Subcutaneous abdominal adipose tissue (tissue), 5 donors: ENCODE results near the gene PAXX.

ENCODE experiments used
- H3K27ac ChIP-seq: one replicate; pipeline ENCODE4 v1.7.0; 2013; ENCODE audit warnings: low read depth, mild to moderate bottlenecking, inconsistent platforms, low read length, moderate library complexity
- H3K27me3 ChIP-seq, 5 donors: one replicate each; pipeline ENCODE4 v1.7.0; 2013; ENCODE audit warnings: low read length in 5 of 5, inconsistent platforms in 1 of 5; ENCODE audit not compliant: control insufficient read depth in 5 of 5, insufficient read depth in 4 of 5
- H3K36me3 ChIP-seq, 5 donors: one replicate each; pipeline ENCODE4 v1.7.0; 2013; ENCODE audit warnings: low read length in 5 of 5; ENCODE audit not compliant: control insufficient read depth in 5 of 5, insufficient read depth in 5 of 5
- H3K4me1 ChIP-seq, 5 donors: one replicate each; pipeline ENCODE4 v1.7.0; 2013; ENCODE audit warnings: low read length in 5 of 5, mild to moderate bottlenecking in 3 of 5, moderate library complexity in 1 of 5; ENCODE audit not compliant: control insufficient read depth in 5 of 5, insufficient read depth in 5 of 5
- H3K4me3 ChIP-seq, 5 donors: one replicate each; pipeline ENCODE4 v1.7.0; 2013; ENCODE audit warnings: low read length in 5 of 5, low read depth in 1 of 5
- H3K9ac ChIP-seq, 5 donors: one replicate each; pipeline ENCODE4 v1.7.0; 2013; ENCODE audit warnings: low read length in 5 of 5, mild to moderate bottlenecking in 4 of 5, moderate library complexity in 3 of 5
- H3K9me3 ChIP-seq, 5 donors: one replicate each; pipeline ENCODE4 v1.7.0; 2013; ENCODE audit warnings: low read length in 5 of 5; ENCODE audit not compliant: control insufficient read depth in 5 of 5
- donor health status: healthy.
- donor health status: healthy.
- donor health status: healthy.
- donor health status: healthy.
- donor health status: healthy.

Gene PAXX

GRCh38 chr9:136960212-136960937 lies 31.8 kb upstream of the PAXX start:
- Histone ChIP-seq H3K4me1 (peaks cover 2 to 20% (median 12%) of the 10 kb centered on the region in 5 donors), H3K9ac (no peak overlapping the region), H3K36me3 (no peaks in the 10 kb centered on the region), H3K4me3 (no peak overlapping the region), H3K27ac (no peak overlapping the region), H3K27me3 (no peaks in the 10 kb centered on the region), H3K9me3 (peaks cover 0 to 4% (median 0%) of the 10 kb centered on the region in 5 donors)

DNA sequence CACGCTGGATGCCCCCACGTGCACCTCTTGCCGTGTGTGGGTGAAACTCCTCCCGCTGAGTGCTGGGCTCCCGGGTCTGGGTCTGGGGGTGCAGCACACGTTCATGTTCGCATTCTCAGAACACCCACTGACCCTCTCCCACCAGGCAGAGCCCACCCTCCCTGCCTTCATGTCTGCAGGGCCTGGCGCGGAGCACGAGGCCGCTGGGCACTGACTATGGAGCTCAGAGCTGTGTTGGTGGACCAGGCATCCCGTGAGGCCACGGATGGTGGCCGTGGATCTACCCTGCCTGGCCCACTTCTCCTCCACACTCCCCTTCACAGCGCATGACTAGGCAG lies 31.3 kb upstream of the PAXX start:
- H3K4me1 ChIP-seq = peaks cover 2 to 22% (median 12%) of the 10 kb centered on the region in 5 donors
- H3K9me3 ChIP-seq = peaks cover 0 to 4% (median 0%) of the 10 kb centered on the region in 5 donors
- H3K27ac ChIP-seq = no peak overlapping the region
- peaks cover 0 to 3% (median 0%) of the 10 kb centered on the region in 5 donors for H3K27me3 ChIP-seq
- no peak overlapping the region for H3K9ac ChIP-seq
- no peak overlapping the region for H3K4me3 ChIP-seq
- no peaks in the 10 kb centered on the region for H3K36me3 ChIP-seq

GRCh38 chr9:136961279-136962065 lies 30.8 kb upstream of the PAXX start:
- Histone ChIP-seq H3K27ac (no peak overlapping the region), H3K4me1 (peaks cover 2 to 28% (median 15%) of the 10 kb centered on the region in 5 donors), H3K9ac (no peak overlapping the region), H3K4me3 (no peak overlapping the region), H3K27me3 (peaks cover 0 to 7% (median 3%) of the 10 kb centered on the region in 5 donors), H3K36me3 (no peaks in the 10 kb centered on the region), H3K9me3 (peaks cover 0 to 1% (median 0%) of the 10 kb centered on the region in 5 donors)

- peaks cover 0 to 7% (median 3%) of the 10 kb centered on the region in 5 donors for H3K27me3 ChIP-seq
- peaks cover 2 to 28% (median 15%) of the 10 kb centered on the region in 5 donors for H3K4me1 ChIP-seq
- no peak overlapping the region for H3K9ac ChIP-seq
Measured at GRCh38 chr9:136962163-136962562, 30.1 kb upstream of the PAXX start.

GRCh38 chr9:136962701-136963248 lies 29.4 kb upstream of the PAXX start:
- Histone ChIP-seq H3K36me3 (no peaks in the 10 kb centered on the region), H3K9me3 (no peaks in the 10 kb centered on the region), H3K27ac (no peak overlapping the region), H3K27me3 (peaks cover 0 to 7% (median 3%) of the 10 kb centered on the region in 5 donors), H3K4me3 (no peak overlapping the region), H3K9ac (no peak overlapping the region), H3K4me1 (peaks cover 2 to 28% (median 15%) of the 10 kb centered on the region in 5 donors)

More at GRCh38 chr9:136962163-136962562, 30.1 kb upstream of the PAXX start:
- Histone ChIP-seq H3K36me3 (no peaks in the 10 kb centered on the region), H3K4me3 (no peak overlapping the region), H3K27ac (no peak overlapping the region), H3K9me3 (no peaks in the 10 kb centered on the region)

GRCh38 chr9:136963341-136963740 lies 28.9 kb upstream of the PAXX start:
- H3K4me3 ChIP-seq = no peak overlapping the region
- H3K9ac ChIP-seq = no peak overlapping the region
- peaks cover 0 to 7% (median 3%) of the 10 kb centered on the region in 5 donors for H3K27me3 ChIP-seq
- no peak overlapping the region for H3K27ac ChIP-seq
- no peaks in the 10 kb centered on the region for H3K9me3 ChIP-seq
- peaks cover 2 to 28% (median 15%) of the 10 kb centered on the region in 5 donors for H3K4me1 ChIP-seq
- no peaks in the 10 kb centered on the region for H3K36me3 ChIP-seq

- no peak overlapping the region for H3K27ac ChIP-seq
- H3K36me3 ChIP-seq = no peaks in the 10 kb centered on the region
- no peak overlapping the region for H3K9ac ChIP-seq
- no peaks in the 10 kb centered on the region for H3K9me3 ChIP-seq
- no peak overlapping the region for H3K4me3 ChIP-seq
- peaks cover 2 to 28% (median 15%) of the 10 kb centered on the region in 5 donors for H3K4me1 ChIP-seq
- peaks cover 0 to 7% (median 3%) of the 10 kb centered on the region in 5 donors for H3K27me3 ChIP-seq
Measured at GRCh38 chr9:136963751-136964150, 28.5 kb upstream of the PAXX start.

DNA sequence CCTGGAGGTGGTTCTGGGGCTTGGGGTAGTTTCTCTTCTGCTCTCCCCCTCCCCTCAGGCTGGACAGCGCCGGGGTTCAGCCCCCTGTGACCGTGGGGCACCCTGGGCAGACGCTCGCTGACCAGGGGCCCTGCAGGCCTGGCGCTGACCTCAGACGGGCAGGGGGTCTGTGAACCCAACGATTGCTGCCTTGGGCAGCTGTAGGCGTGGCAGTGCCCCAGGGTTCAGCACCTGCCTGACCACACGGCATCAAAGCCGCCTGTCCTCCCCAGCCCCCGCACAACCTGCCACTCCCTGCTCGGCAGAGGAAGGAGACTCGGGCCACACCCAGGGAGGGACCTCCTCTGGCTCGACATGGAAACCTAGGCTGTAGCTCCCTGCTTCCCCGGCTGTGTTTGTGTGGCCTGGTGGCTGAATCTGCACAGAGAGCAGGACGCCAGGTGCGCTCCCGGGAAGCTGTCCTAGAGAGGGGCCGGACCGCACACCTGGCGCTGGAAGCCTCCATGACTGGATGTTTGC lies 28.0 kb upstream of the PAXX start:
- H3K9me3 ChIP-seq = no peaks in the 10 kb centered on the region
- no peak overlapping the region for H3K4me3 ChIP-seq
- H3K27me3 ChIP-seq = peaks cover 0 to 7% (median 3%) of the 10 kb centered on the region in 5 donors
- H3K9ac ChIP-seq = no peak overlapping the region
- H3K4me1 ChIP-seq = peaks cover 2 to 28% (median 15%) of the 10 kb centered on the region in 5 donors
- H3K36me3 ChIP-seq = no peaks in the 10 kb centered on the region
- H3K27ac ChIP-seq = no peak overlapping the region

DNA sequence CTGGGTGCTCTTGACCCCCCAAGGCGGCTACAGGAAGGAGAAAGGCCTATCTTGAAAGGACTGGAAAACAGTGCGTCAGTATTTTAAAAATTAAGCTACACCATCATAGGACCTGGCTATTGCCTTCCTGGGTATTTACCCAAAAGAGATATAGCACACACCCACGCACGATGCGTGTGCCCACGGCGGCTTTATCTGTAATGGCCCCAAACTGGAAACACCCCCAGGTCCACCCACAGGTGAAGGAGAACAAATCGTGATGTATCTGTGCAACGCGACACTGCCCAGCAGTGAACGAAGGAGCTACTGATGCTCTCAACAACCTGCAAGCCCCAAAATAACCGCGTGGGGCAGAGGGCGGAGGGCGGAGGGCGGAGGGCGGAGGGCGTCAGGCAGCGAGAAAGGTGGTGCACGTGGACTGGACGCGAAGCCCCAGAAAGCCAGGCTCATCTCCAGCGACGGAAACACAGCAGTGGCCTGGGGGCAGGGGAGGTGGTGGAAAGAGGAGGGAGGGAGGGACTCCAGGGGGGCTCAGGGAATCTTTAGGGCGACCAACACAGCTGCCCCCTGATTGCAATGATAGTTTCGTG lies 27.3 kb upstream of the PAXX start:
- Histone ChIP-seq H3K4me3 (no peak overlapping the region), H3K27me3 (peaks cover 0 to 8% (median 3%) of the 10 kb centered on the region in 5 donors), H3K4me1 (peaks cover 2 to 28% (median 15%) of the 10 kb centered on the region in 5 donors), H3K9me3 (no peaks in the 10 kb centered on the region), H3K36me3 (no peaks in the 10 kb centered on the region), H3K9ac (no peak overlapping the region), H3K27ac (no peak overlapping the region)
